Measurements from ENCODE around the gene PCED1B.
"Not testable (repeated sequence)": the region's sequence is repeated elsewhere in the genome, so short reads cannot be mapped to it uniquely, and the experiment has no call there.

PCED1B gene

DNA sequence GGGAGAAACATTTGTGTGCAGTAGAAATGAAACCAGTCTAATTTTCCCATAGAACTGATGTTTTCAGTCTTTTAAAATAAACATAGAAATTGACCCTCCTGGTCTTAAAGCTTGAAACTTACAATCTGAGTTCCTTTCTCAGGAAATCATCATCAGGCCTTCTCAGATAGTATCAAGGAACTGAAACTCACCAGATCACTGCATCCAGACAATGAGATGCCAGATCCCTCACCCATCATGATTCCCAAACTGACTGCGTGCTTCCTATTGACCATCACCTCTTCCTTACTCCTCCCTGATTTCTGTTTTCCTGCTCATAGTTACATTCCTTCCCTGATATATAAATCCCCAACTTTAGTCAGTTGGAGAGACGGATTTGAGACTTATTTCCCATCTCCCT, 195.3 kb downstream of the PCED1B start:
- DNase-seq (ENCODE audit: low read depth), result no peak

DNA sequence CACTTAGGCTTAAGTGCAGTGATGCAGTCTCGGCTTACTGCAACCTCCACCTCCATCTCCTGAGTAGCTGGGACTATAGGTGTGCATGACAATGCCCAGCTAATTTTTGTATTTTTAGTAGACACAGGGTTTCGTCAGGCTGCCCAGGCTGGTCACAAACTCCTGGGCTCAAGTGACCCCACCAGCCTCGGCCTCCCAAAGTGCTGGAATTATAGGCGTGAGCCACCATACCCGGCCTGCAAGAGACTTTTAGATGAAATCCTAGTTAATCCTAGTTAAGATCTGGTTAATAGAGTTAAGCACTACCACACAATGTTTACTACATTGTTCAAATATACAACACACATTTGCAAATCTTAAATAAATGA, 196.8 kb downstream of the PCED1B start:
- DNase-seq (ENCODE audit: low read depth), result no peak

DNA sequence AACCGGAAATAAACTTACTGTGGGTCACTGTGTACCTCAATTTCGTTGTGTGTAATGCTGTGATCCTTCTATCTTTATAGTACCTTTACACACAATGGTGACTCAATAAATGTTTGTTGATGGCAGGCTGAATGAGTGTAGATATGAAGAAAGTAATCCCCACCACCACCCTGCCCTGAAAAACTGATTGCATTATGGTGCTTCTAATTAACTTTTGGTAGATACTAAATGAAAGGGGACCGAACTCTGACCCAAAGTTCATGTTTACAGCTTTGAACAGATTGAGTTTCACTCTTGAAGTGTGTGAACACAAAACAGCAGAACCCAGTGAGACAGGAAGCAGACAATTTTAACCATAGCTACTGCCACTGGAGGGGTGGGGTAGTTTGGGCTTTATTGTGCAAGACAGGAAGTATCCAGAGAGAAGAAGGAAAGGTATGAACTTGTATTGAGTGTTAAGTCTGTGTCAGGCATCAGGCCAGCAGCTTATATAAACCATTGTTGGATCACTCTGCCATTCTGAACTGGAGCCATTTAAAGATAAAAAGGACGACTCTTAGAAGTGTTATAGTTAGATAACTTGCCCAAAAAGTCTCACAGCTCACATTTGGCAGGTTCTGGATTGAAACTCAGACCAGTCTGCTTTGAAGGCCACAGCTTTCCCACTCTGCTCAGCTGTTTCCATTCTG, 197.3 kb downstream of the PCED1B start:
- DNase-seq (ENCODE audit: low read depth), result peak; percentile 38

DNA sequence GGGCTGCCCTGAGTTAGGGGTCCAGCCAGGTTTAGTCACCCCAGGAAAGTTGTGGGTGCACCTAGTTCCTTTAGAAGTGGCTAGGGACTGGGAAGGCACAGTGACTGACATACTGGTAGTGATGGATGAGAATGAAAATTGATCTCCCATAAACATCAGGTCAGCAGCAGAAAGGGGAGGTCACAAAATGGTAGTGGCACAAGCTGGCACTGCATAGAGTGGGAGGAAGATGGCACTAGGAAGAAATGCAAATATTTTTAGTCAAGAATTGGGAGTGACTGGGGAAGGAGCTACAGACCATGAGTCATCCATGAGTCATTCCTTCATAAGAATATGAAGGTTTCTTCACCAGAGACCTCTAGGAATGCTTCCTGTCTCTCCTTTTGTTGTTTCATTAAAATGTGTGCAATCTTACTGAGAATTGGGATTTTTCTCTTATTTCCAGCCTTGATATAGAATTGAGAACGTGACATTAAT, 198.6 kb downstream of the PCED1B start:
- DNase-seq (ENCODE audit: low read depth), result no peak

DNA sequence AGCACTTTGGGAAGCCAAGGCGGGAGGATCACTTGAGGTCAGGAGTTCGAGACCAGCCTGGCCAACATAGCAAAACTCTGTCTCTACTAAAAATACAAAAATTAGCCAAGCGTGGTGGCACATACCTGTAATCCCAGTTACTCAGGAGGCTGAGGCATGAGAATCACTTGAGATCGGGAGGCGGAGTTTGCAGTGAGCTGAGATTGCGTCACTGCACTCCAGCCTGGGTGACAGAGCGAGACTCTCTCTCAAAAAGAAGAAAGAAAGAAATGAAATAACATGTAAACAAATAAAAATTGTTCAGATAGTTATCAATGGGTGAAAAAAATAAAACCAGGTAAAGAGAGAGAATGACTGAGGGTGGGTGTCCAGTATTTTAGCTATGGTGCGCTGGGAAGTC, 200.3 kb downstream of the PCED1B start:
- DNase-seq (ENCODE audit: low read depth), result not testable (repeated sequence)

DNA sequence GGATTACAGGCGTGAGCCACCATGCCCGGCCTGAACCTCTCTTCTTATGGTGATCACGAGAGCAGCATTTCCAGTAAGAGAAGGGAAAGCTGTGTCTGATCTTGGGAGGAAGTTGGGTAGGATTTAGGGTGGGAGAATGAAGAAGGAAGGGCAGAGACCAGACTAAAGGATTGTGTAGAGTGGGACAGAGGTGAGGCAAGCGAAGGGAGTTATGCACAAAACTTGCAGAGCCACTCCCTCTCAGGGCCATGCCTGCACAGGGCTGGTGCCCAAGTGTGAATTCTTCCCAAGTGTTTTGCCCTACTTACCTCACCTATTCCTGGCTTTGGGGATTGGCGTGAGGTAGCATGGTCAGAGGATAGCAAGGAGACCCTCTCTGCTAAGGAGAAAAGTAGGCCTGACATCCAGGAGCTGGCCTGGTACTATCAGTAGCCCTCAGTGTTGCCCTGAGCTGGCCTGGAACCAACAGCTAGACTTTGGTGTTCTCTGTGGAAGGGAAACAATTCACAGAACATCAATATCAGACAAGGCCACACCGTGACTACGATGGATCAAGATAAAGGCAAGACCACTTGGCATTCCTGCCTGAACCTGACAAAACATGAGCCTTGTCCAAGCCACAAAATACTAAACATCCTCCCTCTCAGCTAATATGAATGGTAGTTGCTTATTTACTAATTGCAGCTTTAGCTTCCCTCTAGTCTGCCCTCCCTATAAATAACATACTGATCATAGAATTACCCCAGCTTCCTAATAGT, 201.3 kb downstream of the PCED1B start:
- no peak for DNase-seq (ENCODE audit: low read depth)

DNA sequence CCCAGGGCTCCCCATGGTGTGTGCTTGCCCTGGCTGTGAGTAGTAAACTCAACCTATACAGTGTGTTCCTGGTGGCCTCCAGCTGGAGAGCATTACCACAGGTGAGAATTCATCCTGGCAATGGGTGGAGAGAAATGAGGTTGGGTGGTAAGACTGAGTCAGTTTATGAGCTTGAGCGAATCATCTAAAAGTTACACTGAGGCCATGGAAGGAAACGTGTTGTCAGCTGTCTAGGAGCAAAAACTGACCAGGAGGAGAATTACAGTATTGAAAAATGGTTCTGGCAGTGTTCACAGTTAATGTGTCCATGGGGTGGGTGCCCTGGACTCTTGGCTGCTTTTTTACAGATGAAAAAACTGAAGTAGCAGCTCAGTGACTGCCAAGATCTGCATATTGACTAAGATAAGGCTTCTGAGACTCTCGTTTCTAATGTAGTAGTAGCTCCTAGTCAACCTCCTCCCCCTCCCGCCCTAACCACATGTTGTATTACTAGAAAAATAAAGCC, 202.3 kb downstream of the PCED1B start:
- no peak for DNase-seq (ENCODE audit: low read depth)

DNA sequence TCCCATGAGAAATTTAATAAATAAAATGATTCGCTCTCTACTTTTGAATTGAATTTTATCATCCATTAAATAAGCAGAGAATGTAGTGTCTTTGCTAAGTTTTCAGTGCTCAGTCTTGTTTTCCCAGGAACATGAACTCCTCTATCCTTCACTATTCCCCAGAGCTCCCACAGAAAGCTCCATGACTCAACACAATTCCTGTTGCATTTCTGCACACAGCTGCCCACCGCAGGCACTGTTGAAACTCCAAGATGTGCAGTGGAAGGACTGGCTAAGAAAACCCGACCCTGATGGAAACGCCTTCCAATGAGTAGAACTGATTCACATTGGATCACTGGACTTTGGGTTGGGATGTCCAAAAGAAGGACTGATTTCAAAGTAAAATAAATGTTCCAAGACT, 202.8 kb downstream of the PCED1B start:
- no peak for DNase-seq (ENCODE audit: low read depth)
